Liver (tissue), 3 donors: ENCODE results near the gene CHST3.

Experiments
- ATF3 ChIP-seq: IDR thresholded peaks from 2 replicates; pipeline ENCODE4 v1.6.1; 2016; ENCODE audit warnings: antibody characterized with exemption
- CTCF ChIP-seq: fragments of 150-350 bp; IDR thresholded peaks from 2 replicates; pipeline ENCODE4 v1.5.1; 2017; ENCODE audit warnings: improper control_type of control experiment, low read depth, low read length; ENCODE audit not compliant: missing input control
- FOXA1 ChIP-seq: IDR thresholded peaks from 2 replicates; pipeline ENCODE4 v1.6.1; 2016; ENCODE audit warnings: antibody characterized with exemption
- FOXA2 ChIP-seq: IDR thresholded peaks from 2 replicates; pipeline ENCODE4 v1.6.1; 2016; ENCODE audit warnings: antibody characterized with exemption
- GABPA ChIP-seq, 2 donors: IDR thresholded peaks in 1 of 2; conservative IDR thresholded peaks in 1 of 2; 2 replicates each; pipeline ENCODE4 v1.6.1; 2016; ENCODE audit warnings: antibody characterized with exemption in 2 of 2, mild to moderate bottlenecking in 1 of 2, moderate library complexity in 1 of 2
- HNF4G ChIP-seq: IDR thresholded peaks from 2 replicates; pipeline ENCODE4 v1.6.1; 2016; ENCODE audit warnings: antibody characterized with exemption
- MAX ChIP-seq: IDR thresholded peaks from 2 replicates; pipeline ENCODE4 v1.6.1; 2016; ENCODE audit warnings: antibody characterized with exemption
- REST ChIP-seq: IDR thresholded peaks from 2 replicates; pipeline ENCODE4 v1.6.1; 2016; ENCODE audit warnings: antibody characterized with exemption, mild to moderate bottlenecking
- SP1 ChIP-seq: IDR thresholded peaks from 2 replicates; pipeline ENCODE4 v1.6.1; 2018; ENCODE audit warnings: antibody characterized with exemption, mild to moderate bottlenecking
- TAF1 ChIP-seq: conservative IDR thresholded peaks from 2 replicates; pipeline ENCODE4 v1.6.1; 2016; ENCODE audit warnings: antibody characterized with exemption, mild to moderate bottlenecking
- YY1 ChIP-seq: IDR thresholded peaks from 2 replicates; pipeline ENCODE4 v1.6.1; 2016; ENCODE audit warnings: antibody characterized with exemption, mild to moderate bottlenecking
- ZBTB33 ChIP-seq: IDR thresholded peaks from 2 replicates; pipeline ENCODE4 v1.6.1; 2016; ENCODE audit warnings: antibody characterized with exemption
- donor health status: healthy.
- donor health status: healthy.

- TF ChIP-seq REST (no peak), CTCF (no peak), TAF1 (no peak), FOXA1 (no peak), MAX (no peak), ZBTB33 (no peak), ATF3 (no peak), YY1 (no peak), FOXA2 (no peak), HNF4G (no peak), SP1 (no peak), GABPA (IDR thresholded peaks at IDR 0.05 in 1 of 2, conservative IDR thresholded peaks at IDR 0.05 in 1 of 2) (no peak)
Observed at GRCh38 chr10:72037811-72038210, 73.6 kb downstream of the CHST3 start.
